Activated T-cell treated with anti-CD3 and anti-CD28 coated beads, Interleukin-2, amount 50 U/mL, for 4 hours (primary cell): ENCODE measurements around the gene SLC44A4. TPM values are rescaled to one million over a fixed set of nuclear protein-coding genes. Genes with fewer than 3 reads are reported as not detected.
A peak's percentile ranks its signal among the peaks of the same experiment; 100 is the strongest.

Experiments used
- ATAC-seq, 2 donors: fragments of 200-7000 bp; cut with Tn5 transposase; one replicate each; pipeline ENCODE4 v1.10.0; 2021
- DNase-seq: peaks from one replicate; pipeline ENCODE4 v3.0.0-alpha.2; 2020
- H3K27me3 Mint-ChIP-seq: one replicate; pipeline ENCODE4 v1.8.0; 2021; ENCODE audit warnings: low read depth, mixed read lengths
- H3K36me3 Mint-ChIP-seq: one replicate; pipeline ENCODE4 v1.8.0; 2022; ENCODE audit warnings: mixed read lengths; ENCODE audit not compliant: insufficient read depth
- H3K4me1 Mint-ChIP-seq: one replicate; pipeline ENCODE4 v1.8.0; 2021; ENCODE audit warnings: low read depth, mixed read lengths
- H3K4me3 Mint-ChIP-seq: one replicate; pipeline ENCODE4 v1.8.0; 2021; ENCODE audit warnings: mild to moderate bottlenecking, moderate library complexity, mixed read lengths
- H3K9me3 Mint-ChIP-seq: one replicate; pipeline ENCODE4 v1.8.0; 2021; ENCODE audit warnings: mixed read lengths
- total RNA-seq, 3 donors: library from RNA; stranded (reverse); gene quantifications; one replicate each; pipeline ENCODE4 v1.2.1, GENCODE V29; 2021

SLC44A4 gene
- total RNA-seq, 3 donors from 2014 or later = 0.13 to 0.60 (median 0.20) TPM

DNA sequence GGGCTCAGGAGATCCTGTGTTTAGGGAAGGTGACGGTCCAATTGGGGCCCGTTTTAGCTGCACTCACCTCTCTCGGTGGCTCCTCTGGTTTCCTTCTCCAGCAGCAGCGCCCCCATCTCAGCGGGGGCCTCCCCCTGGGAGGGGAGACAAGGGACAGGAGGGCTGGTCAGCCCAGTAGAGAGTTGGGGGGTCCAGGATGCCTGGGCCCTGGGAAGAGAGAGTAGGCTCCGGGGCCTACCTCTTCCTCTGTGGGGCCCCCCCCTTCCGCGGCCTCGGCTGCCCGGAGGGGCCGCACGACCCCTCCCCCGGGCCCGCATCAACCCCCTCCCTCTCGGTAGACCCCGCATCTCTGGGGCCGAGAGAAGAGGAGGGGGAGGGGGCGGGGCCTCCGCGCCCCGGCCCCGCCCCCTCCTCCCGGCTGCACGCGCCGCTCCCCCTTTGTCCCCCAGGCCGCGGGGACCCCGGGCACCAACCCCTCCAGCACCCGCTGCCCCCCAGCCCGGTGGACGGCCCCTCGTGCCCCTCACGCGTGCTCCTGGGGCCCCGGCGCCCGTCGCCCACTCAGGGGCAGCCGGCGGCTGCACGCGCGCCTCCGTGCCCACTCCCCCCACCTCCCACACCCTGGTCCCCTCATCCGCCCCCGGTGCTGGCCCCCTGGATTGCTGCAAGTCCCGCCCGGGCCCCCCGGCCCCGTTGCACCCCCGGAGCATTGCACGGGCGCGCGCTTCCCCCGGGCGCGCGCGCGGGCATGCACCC lies 18.2 kb upstream of the SLC44A4 start:
- DNase-seq = no peak
- H3K27me3 Mint-ChIP-seq = no peaks in the 10 kb centered on the region

GRCh38 chr6:31896493-31896855 lies 17.7 kb upstream of the SLC44A4 start:
- no peaks in the 10 kb centered on the region for H3K9me3 Mint-ChIP-seq
- peaks cover 9% of the 10 kb centered on the region for H3K36me3 Mint-ChIP-seq
- no peaks in the 10 kb centered on the region for H3K27me3 Mint-ChIP-seq
- ATAC-seq = no peak
- no peak for DNase-seq
- H3K4me1 Mint-ChIP-seq = peaks cover 26% of the 10 kb centered on the region
- H3K4me3 Mint-ChIP-seq = peak overlapping the region; percentile 84

More for the DNA sequence above, 18.2 kb upstream of the SLC44A4 start:
- peaks cover 26% of the 10 kb centered on the region for H3K4me1 Mint-ChIP-seq
- ATAC-seq = peak; percentile 3 to 5
- no peaks in the 10 kb centered on the region for H3K9me3 Mint-ChIP-seq
- H3K36me3 Mint-ChIP-seq = peaks cover 8% of the 10 kb centered on the region
- H3K4me3 Mint-ChIP-seq = peak overlapping the region; percentile 84

DNA sequence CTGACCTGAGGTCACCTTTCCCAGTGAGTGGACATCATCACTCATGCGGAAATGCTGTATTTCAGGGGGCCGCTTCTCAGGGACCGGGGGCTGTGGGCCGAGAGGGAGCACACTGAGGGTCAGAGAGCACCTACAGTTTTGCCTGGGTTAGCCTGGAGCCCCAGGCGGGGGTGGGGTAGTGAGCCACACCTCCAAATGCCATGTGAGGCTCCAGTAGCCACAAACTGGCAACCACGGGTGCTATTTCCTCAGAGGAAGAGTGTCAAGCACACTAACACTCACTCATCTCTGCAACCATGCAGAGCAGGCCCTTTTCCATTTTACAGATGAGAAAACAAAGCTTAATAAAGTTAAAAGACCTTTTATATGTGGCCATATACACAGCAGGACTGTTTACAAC lies 14.0 kb upstream of the SLC44A4 start:
- DNase-seq (no peak), ATAC-seq (no peak)
- Mint-ChIP-seq H3K36me3 (peaks cover 23% of the 10 kb centered on the region), H3K4me1 (peaks cover 9% of the 10 kb centered on the region), H3K9me3 (no peaks in the 10 kb centered on the region), H3K4me3 (no peak overlapping the region), H3K27me3 (no peaks in the 10 kb centered on the region)

GRCh38 chr6:31889331-31889972 lies 10.7 kb upstream of the SLC44A4 start:
- no peak for DNase-seq
- no peak for ATAC-seq
- peaks cover 2% of the 10 kb centered on the region for H3K4me1 Mint-ChIP-seq
- peaks cover 29% of the 10 kb centered on the region for H3K36me3 Mint-ChIP-seq
- H3K27me3 Mint-ChIP-seq = no peaks in the 10 kb centered on the region
- H3K4me3 Mint-ChIP-seq = no peak overlapping the region
- no peaks in the 10 kb centered on the region for H3K9me3 Mint-ChIP-seq

DNA sequence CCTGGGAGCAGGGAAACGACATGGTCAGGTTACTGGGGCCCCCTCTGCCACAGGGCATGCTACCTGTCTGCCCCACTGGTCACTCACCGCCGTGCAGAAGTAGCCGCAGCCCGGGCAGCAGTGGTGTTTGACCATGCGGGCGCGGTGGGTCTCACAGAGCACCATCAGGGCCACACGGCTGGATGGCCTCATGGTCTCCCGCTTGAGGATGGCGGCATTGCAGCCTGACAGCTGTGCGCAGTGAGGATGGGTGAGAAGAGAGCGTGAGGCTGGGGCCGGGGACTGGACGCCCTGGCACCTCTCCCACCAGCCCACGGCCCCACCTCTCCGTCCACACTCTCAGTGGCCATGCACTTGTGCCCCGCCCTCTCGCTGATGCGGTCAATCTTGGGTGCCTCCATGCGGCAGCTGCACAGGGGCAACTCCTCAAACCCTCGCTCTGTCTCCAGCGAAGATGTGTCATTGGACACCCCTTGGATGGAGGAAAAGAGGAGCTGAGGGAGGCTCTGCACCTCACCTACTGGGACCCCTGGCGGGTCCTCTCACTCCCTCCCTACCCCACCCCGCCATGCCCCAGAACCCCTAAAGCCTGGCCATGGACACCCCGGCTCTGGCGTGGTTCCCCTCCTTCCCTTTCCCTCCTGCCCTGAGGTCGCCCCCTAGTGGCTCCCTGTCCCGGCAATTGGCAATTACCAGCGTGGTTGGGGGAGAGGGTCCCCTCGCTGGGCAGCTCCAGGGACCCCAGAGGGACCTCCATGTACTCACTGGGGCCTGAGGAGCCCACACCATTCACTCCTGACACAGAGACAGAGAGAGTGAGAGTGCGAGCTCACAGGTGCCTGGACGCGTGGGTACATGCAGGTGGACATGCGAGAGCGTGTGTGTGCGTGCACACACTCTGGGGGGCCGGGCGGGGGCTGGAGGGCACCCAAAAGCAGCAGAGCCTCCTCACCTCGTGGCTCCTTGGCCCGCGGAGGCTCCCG lies 9.8 kb upstream of the SLC44A4 start:
- ATAC-seq = peak; percentile 46 to 52
- Mint-ChIP-seq H3K9me3 (no peaks in the 10 kb centered on the region), H3K4me1 (peaks cover 2% of the 10 kb centered on the region), H3K36me3 (peaks cover 29% of the 10 kb centered on the region), H3K27me3 (no peaks in the 10 kb centered on the region), H3K4me3 (no peak overlapping the region)
- DNase-seq = peak; percentile 58

DNA sequence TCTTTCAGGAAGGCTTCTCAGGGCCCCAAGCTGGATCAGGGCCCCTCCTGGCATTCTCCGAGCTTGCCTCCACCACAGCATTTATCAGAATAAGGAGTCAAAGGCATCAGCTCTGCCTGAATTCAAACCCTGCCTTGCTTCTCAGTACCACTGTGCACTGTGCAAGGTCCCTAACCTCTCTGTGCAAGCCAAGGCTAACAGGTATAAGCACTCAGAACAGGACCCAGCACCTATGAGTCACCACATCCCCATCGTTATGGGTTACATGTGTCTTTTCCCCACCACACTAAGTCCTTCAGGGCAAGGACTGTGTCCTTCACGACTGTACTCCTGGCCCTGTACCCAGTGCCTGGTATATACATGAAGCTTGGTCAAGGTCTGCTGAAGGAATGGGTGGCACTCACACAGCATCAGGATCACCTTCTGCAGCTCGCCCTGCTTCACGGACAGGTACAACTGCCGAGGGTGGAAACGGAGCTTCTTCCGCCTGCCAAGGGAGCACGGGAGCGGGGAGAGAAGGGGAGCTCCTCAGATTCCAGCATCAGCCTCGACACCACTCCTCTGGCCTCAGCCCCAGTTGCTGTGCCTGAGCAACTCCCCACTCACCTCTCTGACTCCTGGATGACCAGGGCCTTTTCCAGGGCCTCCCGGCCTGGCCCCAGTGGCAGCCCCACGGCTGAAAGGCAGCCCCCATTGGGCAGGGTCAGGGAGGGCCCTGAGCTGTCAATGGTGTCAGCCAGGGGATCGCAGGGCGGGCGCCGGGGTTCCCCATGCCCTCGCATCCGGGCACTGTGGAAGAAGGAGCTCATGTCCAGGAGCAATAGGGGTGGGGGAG lies 8.6 kb upstream of the SLC44A4 start:
- Mint-ChIP-seq H3K4me1 (peaks cover 2% of the 10 kb centered on the region), H3K4me3 (no peak overlapping the region), H3K9me3 (no peaks in the 10 kb centered on the region), H3K36me3 (peaks cover 37% of the 10 kb centered on the region), H3K27me3 (no peaks in the 10 kb centered on the region)
- no peak for DNase-seq
- ATAC-seq = no peak

- Mint-ChIP-seq H3K4me3 (no peak overlapping the region), H3K27me3 (no peaks in the 10 kb centered on the region), H3K36me3 (peaks cover 37% of the 10 kb centered on the region), H3K4me1 (peaks cover 2% of the 10 kb centered on the region), H3K9me3 (no peaks in the 10 kb centered on the region)
- ATAC-seq (no peak), DNase-seq (no peak)
Observed at GRCh38 chr6:31886541-31886991, 7.8 kb upstream of the SLC44A4 start.

- H3K4me1 Mint-ChIP-seq = peaks cover 2% of the 10 kb centered on the region
- no peaks in the 10 kb centered on the region for H3K9me3 Mint-ChIP-seq
- DNase-seq (no peak), ATAC-seq (no peak)
- H3K36me3 Mint-ChIP-seq = peaks cover 37% of the 10 kb centered on the region
- H3K27me3 Mint-ChIP-seq = no peaks in the 10 kb centered on the region
- H3K4me3 Mint-ChIP-seq = no peak overlapping the region
Observed at GRCh38 chr6:31884528-31885035, 5.8 kb upstream of the SLC44A4 start.

DNA sequence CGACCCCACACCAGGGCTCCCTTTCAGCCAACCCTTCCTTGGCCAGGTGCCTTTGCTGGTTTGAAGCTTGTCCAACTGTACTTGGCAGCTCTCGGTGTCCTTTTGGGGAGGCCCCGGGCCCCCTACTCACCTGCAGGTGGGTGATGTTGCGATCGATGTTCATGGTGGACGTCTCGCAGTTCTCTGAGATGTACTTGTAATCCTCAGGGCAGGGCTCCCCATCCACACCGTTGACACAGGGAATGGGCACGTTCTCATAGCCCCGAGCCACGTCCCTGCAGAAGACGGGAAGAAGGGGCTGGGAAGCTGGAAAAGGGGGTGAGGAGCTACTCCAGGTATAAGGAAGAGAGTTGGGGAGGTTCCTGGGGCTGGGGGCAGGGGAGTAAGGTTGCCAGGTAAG lies 4.9 kb upstream of the SLC44A4 start:
- peaks cover 2% of the 10 kb centered on the region for H3K4me1 Mint-ChIP-seq
- H3K36me3 Mint-ChIP-seq = peaks cover 36% of the 10 kb centered on the region
- ATAC-seq (no peak), DNase-seq (no peak)
- no peaks in the 10 kb centered on the region for H3K9me3 Mint-ChIP-seq
- no peaks in the 10 kb centered on the region for H3K27me3 Mint-ChIP-seq
- no peak overlapping the region for H3K4me3 Mint-ChIP-seq

GRCh38 chr6:31882344-31882743 lies 3.5 kb upstream of the SLC44A4 start:
- no peak for DNase-seq
- H3K9me3 Mint-ChIP-seq = no peaks in the 10 kb centered on the region
- no peaks in the 10 kb centered on the region for H3K27me3 Mint-ChIP-seq
- no peak for ATAC-seq
- H3K4me1 Mint-ChIP-seq = peaks cover 2% of the 10 kb centered on the region
- no peak overlapping the region for H3K4me3 Mint-ChIP-seq
- H3K36me3 Mint-ChIP-seq = peaks cover 33% of the 10 kb centered on the region

DNA sequence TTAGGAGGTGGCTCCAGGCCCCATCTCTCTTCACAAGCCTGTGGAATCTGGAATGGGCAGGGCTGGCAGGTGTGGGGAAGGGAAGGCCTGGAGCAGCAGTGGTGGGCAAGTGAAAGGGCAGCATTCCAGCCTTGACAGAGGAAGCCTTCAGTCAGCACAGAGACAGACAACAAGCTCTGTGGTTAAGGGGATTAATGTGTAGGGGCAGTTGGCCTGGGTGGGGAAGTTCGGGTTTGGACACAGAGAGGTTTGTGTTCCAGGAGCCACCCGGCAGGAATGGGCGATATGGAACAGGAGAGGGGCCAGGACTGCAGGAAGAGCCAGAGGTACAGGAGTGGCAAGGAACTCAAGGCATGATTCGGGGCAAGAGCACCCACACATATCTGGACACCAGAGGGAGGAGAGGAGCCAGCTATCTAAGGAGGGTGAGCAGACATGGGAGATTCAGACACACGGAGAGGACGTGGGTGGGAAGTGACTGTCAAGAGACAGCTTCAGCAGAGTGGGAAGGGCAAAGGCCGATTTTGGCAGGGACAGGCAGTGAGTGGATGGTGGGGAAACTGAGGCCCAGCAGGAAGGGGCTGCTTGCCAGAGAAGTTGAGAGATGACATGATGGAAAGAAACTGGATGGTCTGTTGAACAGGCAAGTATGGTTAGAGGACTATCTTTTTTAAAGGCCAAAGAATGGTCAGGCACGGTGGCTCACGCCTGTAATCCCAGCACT lies 2.5 kb upstream of the SLC44A4 start:
- H3K4me1 Mint-ChIP-seq = peaks cover 2% of the 10 kb centered on the region

GRCh38 chr6:31880616-31881015 lies 1.8 kb upstream of the SLC44A4 start:
- Mint-ChIP-seq H3K27me3 (no peaks in the 10 kb centered on the region), H3K9me3 (no peaks in the 10 kb centered on the region), H3K36me3 (peaks cover 26% of the 10 kb centered on the region), H3K4me3 (no peak overlapping the region), H3K4me1 (no peaks in the 10 kb centered on the region)
- DNase-seq = no peak
- no peak for ATAC-seq

More for the DNA sequence above, 2.5 kb upstream of the SLC44A4 start:
- H3K27me3 Mint-ChIP-seq = no peaks in the 10 kb centered on the region
- H3K9me3 Mint-ChIP-seq = no peaks in the 10 kb centered on the region
- DNase-seq (no peak), ATAC-seq (no peak)
- peaks cover 30% of the 10 kb centered on the region for H3K36me3 Mint-ChIP-seq
- H3K4me3 Mint-ChIP-seq = no peak overlapping the region

DNA sequence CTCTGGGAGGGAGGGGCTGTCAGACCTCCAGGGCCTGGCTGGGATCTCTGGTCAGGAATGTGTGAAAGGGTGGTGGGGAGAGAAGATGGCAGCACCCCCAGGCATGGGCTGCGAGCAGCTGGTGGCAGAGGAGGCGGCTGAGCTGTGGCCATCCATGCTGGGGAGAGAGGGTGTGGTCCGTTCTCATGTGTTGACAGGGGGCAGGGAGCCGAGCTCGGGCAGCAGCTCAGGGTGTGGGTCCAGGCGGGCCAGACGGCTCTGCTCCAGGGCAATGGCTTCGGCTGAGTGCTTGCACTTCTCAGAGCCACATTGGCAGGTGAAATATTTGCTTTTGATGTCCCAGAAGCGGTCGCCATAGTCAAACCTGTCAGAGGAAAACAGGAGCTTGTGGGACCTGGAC lies 1.1 kb upstream of the SLC44A4 start:
- no peaks in the 10 kb centered on the region for H3K9me3 Mint-ChIP-seq
- no peak overlapping the region for H3K4me3 Mint-ChIP-seq
- peaks cover 24% of the 10 kb centered on the region for H3K36me3 Mint-ChIP-seq
- no peaks in the 10 kb centered on the region for H3K4me1 Mint-ChIP-seq
- H3K27me3 Mint-ChIP-seq = no peaks in the 10 kb centered on the region
- ATAC-seq (no peak), DNase-seq (no peak)
